NCI-H748 (cell line): ENCODE results near the gene RFESD.
"Not testable (repeated sequence)": the region's sequence is repeated elsewhere in the genome, so short reads cannot be mapped to it uniquely, and the experiment has no call there.

Experiments used
- DNase-seq: peaks from one replicate; lab custom pipeline; 2025; ENCODE audit not compliant: unreplicated experiment; lab: John Stamatoyannopoulos, UW

RFESD gene

DNA sequence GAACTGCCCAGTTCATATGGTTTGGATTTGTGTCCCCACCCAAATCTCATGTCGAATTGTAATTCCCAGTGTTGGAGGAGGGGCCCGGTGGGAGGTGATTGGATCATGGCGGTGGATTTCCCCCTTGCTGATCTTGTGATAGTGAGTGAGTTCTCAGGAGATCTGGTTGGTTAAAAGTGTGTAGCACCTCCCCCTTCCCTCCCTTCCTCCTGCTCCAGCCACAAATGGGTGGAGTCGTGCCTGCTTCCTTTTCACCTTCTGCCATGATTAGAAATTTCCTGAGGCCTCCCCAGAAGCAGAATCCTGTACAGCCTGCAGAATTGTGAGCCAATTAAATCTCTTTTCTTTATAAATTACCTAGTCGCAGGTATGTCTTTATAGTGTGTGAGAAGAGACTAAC, 59.6 kb downstream of the RFESD start:
- not testable (repeated sequence) for DNase-seq

- no peak for DNase-seq
These were observed 60.5 kb downstream of the RFESD start for GRCh38 chr5:95707055-95707454.
